RWPE1 (cell line): Measurements from ENCODE around the gene FAM171A1.
"Not testable (repeated sequence)": the region's sequence is repeated elsewhere in the genome, so short reads cannot be mapped to it uniquely, and the experiment has no call there.

ENCODE experiments used
- CTCF ChIA-PET: fragments of 350-600 bp; sonication (Branson Sonifier 250); formaldehyde crosslinking; extraction: SDS; loops from one replicate; lab custom pipeline; 2021; lab: Yijun Ruan, JAX
- POLR2A ChIA-PET: fragments of 400-600 bp; formaldehyde crosslinking; extraction: SDS; loops from one replicate; lab custom pipeline; 2020; ENCODE audit warnings: antibody characterized with exemption; ENCODE audit not compliant: low non-redundant PET; lab: Yijun Ruan, JAX
- DNase-seq: peaks from one replicate; pipeline ENCODE4 v3.0.0; 2012; ENCODE audit warnings: low spot score
- H3K27ac ChIP-seq: fragments of 450-650 bp; 2 replicates; pipeline ENCODE4 v1.5.1; 2017
- TF ChIP-seq, protein P1 (sequence below): fragments of 450-650 bp; conservative IDR thresholded peaks from 2 replicates; pipeline ENCODE4 v1.5.1; 2017; ENCODE audit warnings: low read depth, mild to moderate bottlenecking

FAM171A1 gene

DNA sequence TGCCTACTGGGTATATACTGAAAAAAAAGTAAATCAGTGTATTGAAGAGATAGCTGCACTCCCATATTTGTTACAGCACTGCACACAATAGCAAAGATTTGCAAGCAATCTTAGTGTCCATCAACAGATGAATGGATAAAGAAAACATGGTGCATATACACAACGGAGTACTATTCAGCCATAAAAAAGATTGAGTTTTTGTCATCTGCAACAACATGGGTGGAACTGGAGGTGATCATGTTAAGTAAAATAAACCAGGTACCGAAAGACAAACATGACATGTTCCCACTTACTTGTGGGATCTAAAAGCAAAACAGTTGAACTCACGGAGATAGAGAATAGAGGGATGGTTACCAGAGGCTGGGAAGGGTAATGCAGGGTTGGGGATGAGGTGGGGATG, 34.2 kb upstream of the FAM171A1 start:
- CTCF ChIA-PET, result no interaction called here
- TF ChIP-seq, protein P1, sequence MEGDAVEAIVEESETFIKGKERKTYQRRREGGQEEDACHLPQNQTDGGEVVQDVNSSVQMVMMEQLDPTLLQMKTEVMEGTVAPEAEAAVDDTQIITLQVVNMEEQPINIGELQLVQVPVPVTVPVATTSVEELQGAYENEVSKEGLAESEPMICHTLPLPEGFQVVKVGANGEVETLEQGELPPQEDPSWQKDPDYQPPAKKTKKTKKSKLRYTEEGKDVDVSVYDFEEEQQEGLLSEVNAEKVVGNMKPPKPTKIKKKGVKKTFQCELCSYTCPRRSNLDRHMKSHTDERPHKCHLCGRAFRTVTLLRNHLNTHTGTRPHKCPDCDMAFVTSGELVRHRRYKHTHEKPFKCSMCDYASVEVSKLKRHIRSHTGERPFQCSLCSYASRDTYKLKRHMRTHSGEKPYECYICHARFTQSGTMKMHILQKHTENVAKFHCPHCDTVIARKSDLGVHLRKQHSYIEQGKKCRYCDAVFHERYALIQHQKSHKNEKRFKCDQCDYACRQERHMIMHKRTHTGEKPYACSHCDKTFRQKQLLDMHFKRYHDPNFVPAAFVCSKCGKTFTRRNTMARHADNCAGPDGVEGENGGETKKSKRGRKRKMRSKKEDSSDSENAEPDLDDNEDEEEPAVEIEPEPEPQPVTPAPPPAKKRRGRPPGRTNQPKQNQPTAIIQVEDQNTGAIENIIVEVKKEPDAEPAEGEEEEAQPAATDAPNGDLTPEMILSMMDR, result no peak
- H3K27ac ChIP-seq, result no peak overlapping the region
- no peak for DNase-seq
- POLR2A ChIA-PET, result no interaction called here

DNA sequence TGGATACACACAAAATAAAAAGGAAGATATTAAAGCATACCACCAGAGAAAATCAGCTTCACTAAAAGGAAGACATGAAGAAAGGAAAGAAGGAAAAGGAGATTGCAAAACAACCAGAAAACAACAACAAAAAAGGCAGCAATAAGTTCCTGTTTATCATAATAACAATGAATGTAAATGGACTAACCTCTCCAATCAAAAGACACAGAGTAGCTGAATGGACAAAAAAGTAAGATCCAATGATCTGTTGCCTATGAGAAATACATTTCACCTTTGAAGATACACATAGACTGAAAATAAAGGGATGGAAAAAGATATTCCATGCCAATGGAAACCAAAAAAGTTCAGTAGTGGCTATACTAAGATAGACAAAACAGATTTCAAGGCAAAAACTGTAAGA, 30.3 kb upstream of the FAM171A1 start:
- CTCF ChIA-PET, result no interaction called here

DNA sequence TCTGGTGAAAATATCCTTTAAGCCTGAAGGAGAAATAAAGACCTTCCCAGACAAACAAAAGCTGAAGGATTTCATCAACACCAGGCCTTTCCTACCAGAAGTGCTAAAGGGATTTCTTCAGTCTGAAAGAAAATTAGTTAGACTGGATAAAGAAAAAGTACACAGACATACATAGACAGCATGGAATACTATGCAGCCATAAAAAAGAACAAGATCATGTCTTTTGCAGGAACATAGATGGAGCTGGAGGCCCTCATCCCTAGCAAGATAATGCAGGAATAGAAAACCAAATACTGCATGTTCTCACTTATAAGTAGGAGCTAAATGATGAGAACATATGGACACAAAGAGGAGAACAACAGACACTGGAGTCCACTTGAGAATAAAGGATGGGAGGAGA, 29.4 kb upstream of the FAM171A1 start:
- DNase-seq, H3K27ac ChIP-seq, CTCF ChIA-PET, POLR2A ChIA-PET: not testable (repeated sequence)

More for the DNA sequence above, 30.3 kb upstream of the FAM171A1 start:
- TF ChIP-seq, protein P1, result no peak
- DNase-seq, result no peak
- POLR2A ChIA-PET, result no interaction called here
- no peak overlapping the region for H3K27ac ChIP-seq

DNA sequence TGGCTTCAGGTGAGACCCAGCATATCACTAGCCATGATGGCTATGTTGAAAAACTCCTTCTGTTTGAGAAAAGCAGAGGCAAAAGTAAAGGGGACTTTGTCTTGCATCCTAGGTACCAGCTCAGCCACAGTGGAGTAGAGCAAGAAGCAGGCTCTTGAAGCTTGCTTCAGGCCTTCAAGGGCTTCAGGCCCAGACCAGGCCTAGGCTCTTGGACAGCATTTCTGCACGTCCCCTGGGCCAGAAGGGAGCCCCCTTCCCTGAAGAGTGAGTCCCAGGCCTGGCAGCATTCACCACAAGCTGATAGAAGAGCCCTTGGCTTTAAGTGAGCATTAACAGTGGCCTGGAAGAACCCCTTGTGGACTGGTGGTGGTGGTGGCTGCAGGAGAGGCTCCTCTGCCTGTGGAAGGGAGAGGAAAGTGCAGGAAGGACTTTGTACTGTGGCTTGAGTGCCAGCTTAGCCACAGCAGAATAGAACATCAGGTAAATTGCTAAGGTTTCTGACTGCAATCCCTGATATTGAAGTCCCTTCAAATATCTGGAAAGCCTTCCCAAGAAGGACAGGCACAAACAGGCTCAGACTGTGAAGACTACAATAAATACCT, 28.1 kb upstream of the FAM171A1 start:
- ChIA-PET CTCF (no interaction called here), POLR2A (no interaction called here)
- DNase-seq, result no peak
- H3K27ac ChIP-seq, result no peak overlapping the region
- TF ChIP-seq, protein P1, result no peak

DNA sequence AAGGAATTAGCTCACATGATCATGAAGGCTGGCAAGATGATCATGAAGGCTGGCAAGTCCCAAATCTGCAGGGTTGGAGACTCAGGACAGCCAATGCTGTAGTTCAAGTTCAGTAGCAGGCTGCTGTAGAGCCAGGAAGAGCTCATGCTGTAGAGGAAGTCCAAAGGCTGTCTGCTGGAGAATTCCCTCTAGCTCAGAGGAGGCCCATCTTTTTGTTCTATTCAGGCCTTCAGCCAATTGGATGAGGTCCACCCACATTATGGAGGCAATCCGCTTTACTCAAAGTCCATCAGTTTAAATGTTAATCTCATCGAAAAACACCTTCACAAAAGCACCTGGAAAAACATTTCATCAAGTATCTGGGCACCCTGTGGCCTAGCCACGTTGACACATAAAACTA, 24.8 kb upstream of the FAM171A1 start:
- ChIA-PET CTCF (no interaction called here), POLR2A (no interaction called here)
- DNase-seq, result no peak
- no peak overlapping the region for H3K27ac ChIP-seq
- TF ChIP-seq, protein P1, result no peak

DNA sequence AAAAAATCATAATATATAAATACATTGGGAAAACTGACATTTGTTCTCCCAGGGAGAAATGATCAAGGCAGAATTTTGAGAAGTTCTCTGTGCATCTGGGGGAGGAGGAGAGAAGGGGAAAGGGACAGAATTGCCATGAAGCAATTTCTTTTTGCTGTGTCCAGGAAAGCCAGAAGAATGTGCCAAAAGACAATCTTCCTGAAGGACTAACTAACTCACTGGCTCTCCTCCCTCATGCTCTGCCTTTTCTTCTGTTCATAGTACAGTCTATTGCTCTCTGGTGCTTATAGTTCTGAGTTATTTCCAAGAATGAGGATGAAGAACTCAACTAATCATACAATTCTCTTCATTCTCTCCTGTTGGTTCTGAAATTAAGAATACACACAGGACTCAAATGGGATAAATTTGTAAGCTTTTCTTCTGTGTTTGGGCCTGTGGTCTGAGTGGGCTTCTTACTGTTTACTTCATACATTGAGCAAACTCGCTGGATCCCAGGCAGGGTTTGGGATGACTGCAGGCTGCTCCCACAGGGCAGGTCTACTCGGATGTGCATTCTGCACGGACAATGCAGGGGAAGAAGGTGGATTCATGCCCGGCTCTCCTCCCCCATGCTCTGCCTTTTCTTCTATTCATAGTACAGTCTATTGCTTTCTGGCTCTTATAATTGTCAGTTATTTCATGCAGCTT, 22.2 kb upstream of the FAM171A1 start:
- CTCF ChIA-PET, result no interaction called here

DNA sequence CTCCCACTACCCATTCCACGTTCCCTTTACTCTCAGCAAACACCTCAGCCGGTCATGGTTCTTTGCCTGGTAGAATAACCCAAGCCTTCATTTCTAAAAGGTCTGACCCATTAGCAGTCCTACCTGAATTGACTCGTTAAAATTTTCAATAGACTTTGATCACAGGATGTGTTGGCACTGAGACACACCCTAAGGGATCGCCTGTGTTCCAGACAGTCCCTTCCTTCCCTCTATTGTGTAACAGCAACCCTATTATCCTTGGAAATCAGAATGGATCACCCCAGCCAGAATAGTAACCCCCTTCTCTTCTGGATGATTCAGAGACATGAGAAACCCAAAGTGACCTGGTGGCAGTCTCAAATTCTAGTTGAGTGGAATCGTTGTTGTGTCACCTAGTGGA, 20.4 kb upstream of the FAM171A1 start:
- no peak overlapping the region for H3K27ac ChIP-seq
- ChIA-PET POLR2A (no interaction called here), CTCF (no interaction called here)
- TF ChIP-seq, protein P1, result no peak
- no peak for DNase-seq

More for the DNA sequence above, 22.2 kb upstream of the FAM171A1 start:
- POLR2A ChIA-PET, result no interaction called here
- no peak overlapping the region for H3K27ac ChIP-seq
- DNase-seq, result no peak
- TF ChIP-seq, protein P1, result no peak

DNA sequence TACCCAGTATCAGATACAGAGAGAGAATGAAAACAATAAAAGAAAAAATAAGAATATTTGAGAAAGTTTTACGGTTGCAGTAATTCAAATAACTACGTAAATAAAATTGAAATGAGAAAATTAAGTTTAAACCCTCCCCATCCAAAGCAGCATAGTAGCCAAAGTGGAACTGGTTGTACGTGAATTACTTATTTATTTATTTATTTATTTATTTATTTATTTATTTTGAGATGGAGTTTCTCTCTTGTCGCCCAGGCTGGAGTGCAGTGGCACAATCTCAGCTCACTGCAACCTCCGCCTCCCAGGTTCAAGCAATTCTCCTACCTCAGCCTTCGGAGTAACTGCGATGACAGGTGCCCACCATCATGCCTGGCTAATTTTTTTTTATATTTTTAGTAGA, 17.1 kb upstream of the FAM171A1 start:
- POLR2A ChIA-PET, H3K27ac ChIP-seq, CTCF ChIA-PET, DNase-seq: not testable (repeated sequence)
